Neural progenitor cell (in vitro differentiated cells): ENCODE results near the gene SPINK1. TPM values are rescaled to one million over a fixed set of nuclear protein-coding genes. Genes with fewer than 3 reads are reported as not detected.

Experiments
- DNase-seq: peaks from one replicate; pipeline ENCODE4 v3.0.0-alpha.2; 2016; ENCODE audit warnings: low spot score
- H2AFZ ChIP-seq: fragments of 200-600 bp; sonication (generic); replicated peaks from 2 replicates; pipeline ENCODE4 v1.6.1; 2016; ENCODE audit warnings: antibody characterized with exemption
- H3F3A ChIP-seq: fragments of 200-600 bp; sonication (generic); 2 replicates; pipeline ENCODE4 v1.6.1; 2016; ENCODE audit warnings: antibody characterized with exemption, low read depth
- H3K27ac ChIP-seq: fragments of 200-600 bp; sonication (generic); 2 replicates; pipeline ENCODE4 v1.5.1; 2016; ENCODE audit warnings: mild to moderate bottlenecking
- H3K27me3 ChIP-seq: fragments of 200-600 bp; sonication (generic); 2 replicates; pipeline ENCODE4 v1.6.1; 2016; ENCODE audit warnings: mild to moderate bottlenecking, moderate library complexity
- H3K36me3 ChIP-seq: fragments of 200-600 bp; sonication (generic); 2 replicates; pipeline ENCODE4 v1.5.1; 2016
- H3K4me1 ChIP-seq: fragments of 200-600 bp; sonication (generic); 2 replicates; pipeline ENCODE4 v1.6.1; 2016; ENCODE audit warnings: mixed run types
- H3K4me2 ChIP-seq: fragments of 200-600 bp; sonication (generic); 2 replicates; pipeline ENCODE4 v1.6.1; 2016
- H3K4me3 ChIP-seq: fragments of 200-600 bp; sonication (generic); 2 replicates; pipeline ENCODE4 v1.5.1; 2016
- H3K79me2 ChIP-seq: fragments of 200-600 bp; sonication (generic); 2 replicates; pipeline ENCODE4 v1.6.1; 2016; ENCODE audit warnings: low read depth
- H3K9ac ChIP-seq: fragments of 200-600 bp; sonication (generic); 2 replicates; pipeline ENCODE4 v1.6.1; 2016
- H3K9me3 ChIP-seq: fragments of 200-600 bp; sonication (generic); 2 replicates; pipeline ENCODE4 v1.5.1; 2016; ENCODE audit warnings: low read depth
- H4K20me1 ChIP-seq: fragments of 200-600 bp; sonication (generic); 2 replicates; pipeline ENCODE4 v1.6.1; 2016; ENCODE audit warnings: low read depth
- H3K27ac Mint-ChIP-seq: 3 replicates; pipeline ENCODE4 v1.8.0; 2021; ENCODE audit warnings: mixed read lengths
- H3K27me3 Mint-ChIP-seq: 2 replicates; pipeline ENCODE4 v1.8.0; 2022; ENCODE audit warnings: low read depth, mild to moderate bottlenecking, inconsistent platforms, moderate library complexity, mixed read lengths; ENCODE audit not compliant: insufficient read depth
- H3K36me3 Mint-ChIP-seq: 3 replicates; pipeline ENCODE4 v1.8.0; 2021; ENCODE audit warnings: mixed read lengths
- H3K4me1 Mint-ChIP-seq: 3 replicates; pipeline ENCODE4 v1.8.0; 2021; ENCODE audit warnings: mixed read lengths
- H3K4me3 Mint-ChIP-seq: 3 replicates; pipeline ENCODE4 v1.8.0; 2021; ENCODE audit warnings: mild to moderate bottlenecking, moderate library complexity, mixed read lengths
- H3K9me3 Mint-ChIP-seq: 3 replicates; pipeline ENCODE4 v1.8.0; 2020; ENCODE audit warnings: mixed read lengths
- EZH2 ChIP-seq: fragments of 200-600 bp; sonication (generic); IDR thresholded peaks from 2 replicates; pipeline ENCODE4 v1.6.1; 2017; ENCODE audit warnings: antibody characterized with exemption, mild to moderate bottlenecking, moderate library complexity
- EZH2phosphoT487 ChIP-seq: fragments of 200-600 bp; sonication (generic); IDR thresholded peaks from 2 replicates; pipeline ENCODE4 v1.6.1; 2017; ENCODE audit warnings: antibody characterized with exemption
- total RNA-seq: library from RNA; depleted of rRNA; stranded (reverse); fragments of >200 nt; gene quantifications from 2 replicates; pipeline ENCODE4 v1.2.3, GENCODE V29; 2015; ENCODE audit warnings: low replicate concordance
- TF ChIP-seq, protein P1 (sequence below): fragments of 200-600 bp; sonication (generic); IDR thresholded peaks from 2 replicates; pipeline ENCODE4 v1.5.1; 2017; ENCODE audit warnings: antibody characterized with exemption, mild to moderate bottlenecking

The SPINK1 gene
- total RNA-seq, 1 donor from 2014 or later, result not detected

DNA sequence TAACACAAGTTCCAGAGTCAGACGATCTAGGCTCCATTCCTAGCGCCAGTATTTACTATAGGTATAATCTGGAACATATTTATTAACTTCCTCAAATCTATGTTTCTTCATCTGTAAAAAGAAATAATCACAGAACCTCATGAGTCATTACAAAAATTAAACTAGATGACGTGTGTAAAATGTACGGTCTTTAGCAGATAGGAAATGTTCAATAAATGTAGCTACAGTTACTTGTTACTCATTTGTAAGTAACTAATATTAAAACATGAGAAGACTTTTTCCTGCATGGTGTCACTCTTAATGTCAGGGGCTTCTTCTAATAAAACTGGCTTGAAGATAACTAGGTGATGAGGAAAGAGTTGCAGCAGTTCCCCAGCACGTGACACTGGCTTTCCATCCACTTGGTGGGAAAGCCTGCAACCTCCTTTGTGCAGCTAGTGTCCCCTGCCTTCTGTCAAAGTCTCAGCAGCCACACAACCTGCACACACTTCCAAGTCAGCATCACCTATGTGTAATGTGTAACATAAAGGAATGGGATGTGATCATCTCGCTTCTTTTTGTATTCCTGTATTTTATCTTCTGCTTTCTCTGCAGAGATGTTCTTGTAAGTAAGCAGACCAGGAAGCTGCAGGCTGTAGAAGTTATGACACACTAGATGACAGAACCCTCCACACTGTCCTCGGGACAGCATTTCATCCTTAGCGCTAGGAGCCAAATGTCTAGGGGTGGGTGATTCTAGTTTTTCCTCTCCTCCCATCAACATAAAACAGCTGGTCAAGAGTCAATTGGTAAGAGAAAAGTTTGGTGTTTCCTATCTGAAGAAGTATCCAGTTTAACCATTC, 47.1 kb downstream of the SPINK1 start:
- peaks cover 28% of the 10 kb centered on the region for H3K4me1 ChIP-seq
- peaks cover 25% of the 10 kb centered on the region for H3F3A ChIP-seq
- no peaks in the 10 kb centered on the region for H4K20me1 ChIP-seq
- peaks cover 24% of the 10 kb centered on the region for H3K79me2 ChIP-seq
- no peak overlapping the region for H3K27ac ChIP-seq
- no peak overlapping the region for H3K4me3 ChIP-seq
- H3K9ac ChIP-seq, result no peak overlapping the region
- H2AFZ ChIP-seq, result no peak overlapping the region
- H3K9me3 ChIP-seq, result no peaks in the 10 kb centered on the region
- H3K36me3 ChIP-seq, result no peaks in the 10 kb centered on the region
- no peak for DNase-seq
- peak overlapping the region; percentile 14 for H3K4me3 Mint-ChIP-seq
- TF ChIP-seq, protein P1, sequence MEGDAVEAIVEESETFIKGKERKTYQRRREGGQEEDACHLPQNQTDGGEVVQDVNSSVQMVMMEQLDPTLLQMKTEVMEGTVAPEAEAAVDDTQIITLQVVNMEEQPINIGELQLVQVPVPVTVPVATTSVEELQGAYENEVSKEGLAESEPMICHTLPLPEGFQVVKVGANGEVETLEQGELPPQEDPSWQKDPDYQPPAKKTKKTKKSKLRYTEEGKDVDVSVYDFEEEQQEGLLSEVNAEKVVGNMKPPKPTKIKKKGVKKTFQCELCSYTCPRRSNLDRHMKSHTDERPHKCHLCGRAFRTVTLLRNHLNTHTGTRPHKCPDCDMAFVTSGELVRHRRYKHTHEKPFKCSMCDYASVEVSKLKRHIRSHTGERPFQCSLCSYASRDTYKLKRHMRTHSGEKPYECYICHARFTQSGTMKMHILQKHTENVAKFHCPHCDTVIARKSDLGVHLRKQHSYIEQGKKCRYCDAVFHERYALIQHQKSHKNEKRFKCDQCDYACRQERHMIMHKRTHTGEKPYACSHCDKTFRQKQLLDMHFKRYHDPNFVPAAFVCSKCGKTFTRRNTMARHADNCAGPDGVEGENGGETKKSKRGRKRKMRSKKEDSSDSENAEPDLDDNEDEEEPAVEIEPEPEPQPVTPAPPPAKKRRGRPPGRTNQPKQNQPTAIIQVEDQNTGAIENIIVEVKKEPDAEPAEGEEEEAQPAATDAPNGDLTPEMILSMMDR, result no peak
- TF ChIP-seq EZH2, result no peak
- TF ChIP-seq EZH2phosphoT487, result no peak
- peaks cover 3% of the 10 kb centered on the region for H3K27me3 Mint-ChIP-seq
- no peak overlapping the region for H3K4me2 ChIP-seq
- no peaks in the 10 kb centered on the region for H3K27me3 ChIP-seq
- H3K9me3 Mint-ChIP-seq, result no peaks in the 10 kb centered on the region
- H3K36me3 Mint-ChIP-seq, result no peaks in the 10 kb centered on the region
- peaks cover 41% of the 10 kb centered on the region for H3K4me1 Mint-ChIP-seq
- no peak overlapping the region for H3K27ac Mint-ChIP-seq

DNA sequence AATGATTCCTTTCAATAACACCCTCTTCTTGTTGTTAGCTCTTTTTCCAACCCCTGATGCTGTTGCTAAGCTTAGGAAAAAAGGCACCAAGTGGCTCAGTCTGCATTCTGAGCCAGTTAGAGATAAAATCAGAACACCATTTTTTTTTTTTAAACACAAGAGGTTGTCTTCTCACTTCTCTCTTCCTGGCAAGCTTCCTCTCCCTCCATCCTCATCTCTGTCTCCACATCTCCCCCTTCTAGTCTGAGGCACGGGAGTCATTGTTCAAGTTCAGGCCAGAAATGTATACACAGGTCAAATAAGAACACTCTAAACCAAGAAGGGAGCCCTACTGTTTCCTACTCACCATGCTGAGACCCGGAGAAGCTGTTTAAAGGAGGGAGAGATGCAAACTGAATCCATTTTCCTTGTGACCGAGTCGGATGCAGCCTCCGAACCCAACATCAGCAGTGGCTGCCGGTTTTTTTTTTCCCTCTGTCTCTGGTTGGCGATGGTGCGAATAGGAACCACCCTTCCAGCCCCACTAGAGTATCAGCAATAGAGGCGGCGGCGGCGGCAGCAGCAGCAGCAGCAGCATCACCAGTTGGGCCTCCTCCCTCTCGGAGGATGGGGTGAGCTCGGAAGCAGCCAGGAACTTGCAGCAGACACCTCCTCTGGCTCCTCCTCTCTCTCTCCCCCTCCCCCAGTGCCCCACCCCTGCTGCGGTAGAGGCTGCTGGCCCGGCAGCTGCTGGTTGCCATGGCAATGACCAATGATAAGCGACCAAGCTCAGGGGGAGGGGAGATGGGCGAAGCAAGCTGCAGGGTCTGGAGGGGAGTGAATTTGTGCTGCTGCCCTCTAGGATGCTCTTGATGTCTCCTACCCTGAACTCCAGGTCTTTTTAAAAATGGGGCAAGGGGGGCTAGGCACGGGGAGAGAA, 49.1 kb downstream of the SPINK1 start, which contains the start of gene JAKMIP2:
TSS of gene JAKMIP2 (minus strand) at position 619 of the 919 bp plus-strand sequence. CDS start 110,922 bp downstream, outside the sequence.
- Histone ChIP-seq H3F3A (peaks cover 25% of the 10 kb centered on the region), H3K9me3 (no peaks in the 10 kb centered on the region), H2AFZ (peak within 1 kb of the TSS; percentile 65), H3K27ac (peak within 1 kb of the TSS; percentile 94), H3K4me2 (peak within 1 kb of the TSS; percentile 79), H3K9ac (peak within 1 kb of the TSS; percentile 6), H3K27me3 (no peaks in the 10 kb centered on the region), H3K36me3 (no peaks in the 10 kb centered on the region), H4K20me1 (no peaks in the 10 kb centered on the region), H3K79me2 (peaks cover 44% of the 10 kb centered on the region), H3K4me3 (peak within 1 kb of the TSS; percentile 62), H3K4me1 (peaks cover 41% of the 10 kb centered on the region)
- H3K27ac Mint-ChIP-seq, result peak within 1 kb of the TSS; percentile 96
- peaks cover 34% of the 10 kb centered on the region for H3K4me1 Mint-ChIP-seq
- TF ChIP-seq EZH2phosphoT487 (no peak), EZH2 (no peak)
- TF ChIP-seq, protein P1, result peak; percentile 41
- H3K9me3 Mint-ChIP-seq, result no peaks in the 10 kb centered on the region
- H3K4me3 Mint-ChIP-seq, result peak within 1 kb of the TSS; percentile 95
- DNase-seq, result peak; percentile 99
- peaks cover 3% of the 10 kb centered on the region for H3K27me3 Mint-ChIP-seq
- no peaks in the 10 kb centered on the region for H3K36me3 Mint-ChIP-seq

DNA sequence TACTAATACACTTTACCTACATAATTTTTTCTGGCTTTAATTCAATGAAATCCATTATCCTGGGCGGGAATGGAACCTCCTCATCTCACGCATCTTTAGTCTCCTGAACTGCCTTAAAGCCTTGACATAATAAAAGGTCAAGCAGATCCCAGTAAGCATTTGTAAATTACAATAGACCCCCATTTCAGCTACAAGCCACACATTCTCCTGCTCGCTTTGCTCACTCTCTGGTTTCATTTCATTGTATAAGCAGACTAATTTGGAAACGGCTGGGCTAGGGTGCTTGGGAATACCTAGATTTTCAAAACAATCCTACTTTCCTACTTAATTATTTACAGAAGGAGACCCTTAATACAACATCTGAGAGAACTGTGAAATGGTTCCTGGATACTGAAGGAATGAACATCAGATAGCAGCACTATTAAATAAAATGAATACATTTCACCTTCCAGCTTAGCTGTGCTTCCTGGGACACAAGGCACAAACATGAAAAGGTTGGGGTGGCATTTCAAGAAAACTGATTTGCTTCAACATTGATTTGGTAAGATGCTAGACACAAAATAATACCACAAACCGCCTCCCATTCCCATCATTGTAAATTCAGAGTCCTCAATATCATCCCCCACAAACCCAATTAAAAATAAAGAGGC, 50.4 kb downstream of the SPINK1 start:
- Mint-ChIP-seq H3K27me3 (peaks cover 3% of the 10 kb centered on the region), H3K27ac (peak overlapping the region; percentile 67), H3K4me1 (peaks cover 34% of the 10 kb centered on the region), H3K9me3 (peaks cover 5% of the 10 kb centered on the region), H3K36me3 (peaks cover 11% of the 10 kb centered on the region), H3K4me3 (peak overlapping the region; percentile 95)
- Histone ChIP-seq H3K9me3 (no peaks in the 10 kb centered on the region), H3K9ac (no peak overlapping the region), H3K4me3 (peak overlapping the region; percentile 62), H3K4me2 (peak overlapping the region; percentile 79), H3K27ac (peak overlapping the region; percentile 94), H3K79me2 (peaks cover 57% of the 10 kb centered on the region), H2AFZ (no peak overlapping the region), H4K20me1 (no peaks in the 10 kb centered on the region), H3F3A (peaks cover 25% of the 10 kb centered on the region), H3K4me1 (peaks cover 41% of the 10 kb centered on the region), H3K36me3 (no peaks in the 10 kb centered on the region), H3K27me3 (no peaks in the 10 kb centered on the region)
- TF ChIP-seq, protein P1, result no peak
- TF ChIP-seq EZH2 (no peak), EZH2phosphoT487 (no peak)
- peak; percentile 55 for DNase-seq
